ENCODE results near the gene OPN1SW.
A peak's percentile ranks its signal among the peaks of the same experiment; 100 is the strongest.

OPN1SW gene

DNA sequence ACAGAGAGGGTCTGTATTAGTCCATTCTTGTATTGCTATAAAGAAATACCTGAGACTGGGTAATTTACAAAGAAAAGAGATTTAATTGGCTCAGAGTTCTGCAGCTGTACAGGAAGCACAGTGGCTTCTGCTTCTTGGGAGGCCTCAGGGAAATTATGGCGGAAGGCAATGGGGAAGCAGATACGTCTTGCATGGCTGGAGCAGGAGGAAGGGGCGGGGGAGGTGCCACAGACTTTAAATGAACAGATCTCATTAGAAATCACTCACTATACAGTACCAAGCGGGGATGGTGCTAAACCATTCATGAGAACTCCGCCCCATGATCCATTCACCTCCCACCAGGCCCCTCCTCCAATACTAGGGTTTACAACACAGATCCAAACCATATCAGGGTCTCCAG lies 40.2 kb downstream of the OPN1SW start:
- Mint-ChIP-seq H3K4me1 (peaks cover 15% of the 10 kb centered on the region), H3K27ac (no peak overlapping the region), H3K27me3 (peaks cover 1% of the 10 kb centered on the region), H3K36me3 (no peaks in the 10 kb centered on the region), H3K9me3 (no peaks in the 10 kb centered on the region), H3K4me3 (no peak overlapping the region)

DNA sequence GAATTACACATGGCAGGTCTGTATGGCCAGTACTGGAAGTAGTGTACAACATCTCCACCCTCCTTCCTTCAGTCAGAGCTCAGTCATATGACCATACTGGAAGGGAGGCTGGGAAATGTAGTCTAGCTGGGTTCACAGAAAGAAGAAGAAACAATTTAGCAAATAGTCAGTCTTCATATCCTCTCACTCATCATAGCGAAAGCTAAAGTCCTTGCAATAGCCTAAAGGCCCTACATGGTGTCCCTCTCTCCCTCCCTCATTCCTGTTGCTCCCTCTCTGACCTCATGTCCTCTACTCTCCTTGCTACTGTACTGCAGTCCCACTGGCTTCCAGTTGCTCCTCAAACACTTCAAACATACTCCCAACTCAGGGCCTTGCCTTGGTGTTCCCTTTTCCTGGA lies 40.7 kb downstream of the OPN1SW start:
- H3K4me1 Mint-ChIP-seq: peaks cover 12% of the 10 kb centered on the region
- no peaks in the 10 kb centered on the region for H3K9me3 Mint-ChIP-seq
- no peaks in the 10 kb centered on the region for H3K36me3 Mint-ChIP-seq

DNA sequence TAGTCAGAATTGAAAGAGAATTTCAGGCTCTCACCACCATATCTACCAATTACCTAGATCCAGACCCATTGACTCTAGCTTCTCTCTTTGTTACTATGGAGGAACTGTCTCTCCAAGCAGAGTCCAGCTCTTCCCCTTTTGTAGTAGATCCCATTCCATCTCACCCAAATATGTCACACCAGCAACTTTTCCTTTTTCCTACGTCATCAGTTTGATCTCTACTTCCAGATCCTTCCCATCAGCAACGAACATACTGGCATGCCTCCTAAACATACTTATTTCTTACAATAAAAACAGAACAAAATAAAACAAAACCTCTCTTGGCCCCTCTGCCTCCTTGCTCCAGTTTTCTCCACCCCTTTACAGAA lies 42.3 kb downstream of the OPN1SW start:
- Mint-ChIP-seq H3K4me1 (peaks cover 6% of the 10 kb centered on the region), H3K36me3 (no peaks in the 10 kb centered on the region), H3K27ac (no peak overlapping the region), H3K4me3 (no peak overlapping the region), H3K27me3 (peaks cover 1% of the 10 kb centered on the region), H3K9me3 (no peaks in the 10 kb centered on the region)

More for the DNA sequence above, 40.7 kb downstream of the OPN1SW start:
- Mint-ChIP-seq H3K4me3 (no peak overlapping the region), H3K27me3 (peaks cover 1% of the 10 kb centered on the region), H3K27ac (no peak overlapping the region)

DNA sequence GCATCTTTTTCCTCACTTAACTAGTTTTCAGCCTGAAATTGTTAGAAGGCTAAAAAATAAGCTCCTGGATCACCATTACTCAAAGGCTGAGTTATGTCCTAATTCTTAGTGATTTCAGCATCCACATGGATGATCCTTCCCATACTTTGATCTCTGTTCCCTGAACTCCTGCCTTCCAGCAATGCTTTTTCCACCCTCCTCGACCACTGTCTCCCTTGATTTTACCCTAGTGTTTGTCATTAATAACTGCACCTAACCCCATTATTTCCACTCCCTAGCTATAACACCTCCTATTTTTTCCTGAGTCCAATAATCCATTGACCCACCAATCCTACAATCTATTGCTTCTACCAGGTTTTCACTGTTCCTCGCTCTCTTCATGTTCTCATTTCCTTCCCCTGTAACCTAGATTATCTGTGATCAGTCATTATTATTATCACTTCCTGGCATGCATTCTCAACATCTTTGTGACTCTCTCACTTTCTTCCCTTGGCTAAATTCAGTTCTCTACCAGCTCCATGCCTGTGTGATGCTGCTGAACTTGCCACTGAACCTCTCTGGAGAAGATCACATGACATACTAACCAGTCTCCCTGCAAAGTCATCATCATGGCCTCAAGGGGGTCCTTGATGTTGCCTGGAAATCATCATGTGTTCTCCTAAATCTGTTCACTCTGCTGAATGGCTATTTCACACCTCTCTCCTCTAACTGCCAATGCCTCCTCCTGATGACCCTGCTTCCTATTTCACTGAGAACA lies 42.9 kb downstream of the OPN1SW start:
- peaks cover under 1% of the 10 kb centered on the region for H3K4me1 Mint-ChIP-seq
- no peaks in the 10 kb centered on the region for H3K36me3 Mint-ChIP-seq
- H3K4me3 Mint-ChIP-seq: no peak overlapping the region
- no peaks in the 10 kb centered on the region for H3K9me3 Mint-ChIP-seq
- no peak overlapping the region for H3K27ac Mint-ChIP-seq
- H3K27me3 Mint-ChIP-seq: peaks cover 2% of the 10 kb centered on the region

DNA sequence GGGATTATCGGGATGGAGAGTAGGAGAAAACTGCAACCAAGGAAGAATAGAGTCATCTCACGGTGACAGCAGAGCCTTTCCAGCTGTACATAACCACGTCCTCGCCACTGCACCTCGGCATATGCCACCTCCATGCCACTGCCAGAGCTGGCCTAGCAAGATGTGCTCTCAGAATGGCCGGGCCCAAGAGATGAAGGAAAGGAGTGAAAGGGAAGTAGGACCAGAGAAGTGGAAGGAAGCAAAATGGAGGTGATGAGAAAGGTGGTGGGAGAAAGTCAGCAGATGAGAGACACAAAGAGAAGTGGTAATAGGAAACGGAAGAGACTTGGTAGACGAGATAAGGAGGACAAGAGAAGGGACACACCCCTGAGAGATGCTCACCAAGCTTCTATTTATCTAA lies 44.4 kb downstream of the OPN1SW start:
- Mint-ChIP-seq H3K27ac (peak overlapping the region; percentile 3), H3K4me3 (no peak overlapping the region), H3K36me3 (no peaks in the 10 kb centered on the region), H3K27me3 (peaks cover 3% of the 10 kb centered on the region), H3K9me3 (no peaks in the 10 kb centered on the region), H3K4me1 (no peaks in the 10 kb centered on the region)

DNA sequence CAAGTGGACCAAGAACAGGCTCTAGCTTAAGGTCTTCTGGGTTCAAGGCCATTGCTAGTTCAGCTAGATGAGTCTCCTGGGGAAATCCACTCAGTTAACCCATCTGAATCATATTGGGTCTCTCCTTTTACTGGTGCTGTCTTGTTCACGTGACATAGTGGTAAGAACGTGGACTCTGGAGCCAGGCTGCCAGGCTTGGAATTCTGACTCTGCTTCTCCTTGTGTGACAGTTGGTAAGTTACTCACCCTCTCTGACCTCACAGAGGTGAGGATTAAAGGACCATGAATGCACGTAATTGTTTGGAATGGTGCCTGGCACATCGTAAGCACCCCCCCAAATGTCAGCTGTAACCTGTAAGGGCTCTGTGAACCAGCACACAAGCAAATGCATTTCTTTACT lies 46.1 kb downstream of the OPN1SW start:
- Mint-ChIP-seq H3K4me1 (no peaks in the 10 kb centered on the region), H3K9me3 (no peaks in the 10 kb centered on the region), H3K36me3 (no peaks in the 10 kb centered on the region), H3K27me3 (peaks cover 4% of the 10 kb centered on the region), H3K27ac (no peak overlapping the region), H3K4me3 (no peak overlapping the region)

DNA sequence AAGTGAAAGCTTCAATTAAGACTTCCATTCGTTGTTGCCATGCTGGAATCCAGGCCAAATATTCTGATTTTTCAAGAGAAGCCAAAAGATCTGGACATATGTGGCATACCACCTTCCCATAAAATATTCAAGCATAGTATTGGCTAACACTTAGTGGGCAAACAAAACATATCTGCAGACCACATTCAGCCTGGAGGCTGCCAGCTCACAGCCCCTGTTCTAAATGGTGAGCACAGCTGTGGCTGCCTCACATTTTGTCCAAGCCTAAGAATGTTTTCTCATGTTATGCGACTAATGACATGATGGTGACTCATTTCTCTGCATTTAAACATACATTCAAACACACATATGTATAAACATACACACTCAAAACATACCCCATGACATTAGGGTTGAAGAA lies 47.0 kb downstream of the OPN1SW start:
- Mint-ChIP-seq H3K36me3 (no peaks in the 10 kb centered on the region), H3K27me3 (peaks cover 4% of the 10 kb centered on the region), H3K4me1 (no peaks in the 10 kb centered on the region), H3K9me3 (no peaks in the 10 kb centered on the region), H3K27ac (no peak overlapping the region), H3K4me3 (no peak overlapping the region)

DNA sequence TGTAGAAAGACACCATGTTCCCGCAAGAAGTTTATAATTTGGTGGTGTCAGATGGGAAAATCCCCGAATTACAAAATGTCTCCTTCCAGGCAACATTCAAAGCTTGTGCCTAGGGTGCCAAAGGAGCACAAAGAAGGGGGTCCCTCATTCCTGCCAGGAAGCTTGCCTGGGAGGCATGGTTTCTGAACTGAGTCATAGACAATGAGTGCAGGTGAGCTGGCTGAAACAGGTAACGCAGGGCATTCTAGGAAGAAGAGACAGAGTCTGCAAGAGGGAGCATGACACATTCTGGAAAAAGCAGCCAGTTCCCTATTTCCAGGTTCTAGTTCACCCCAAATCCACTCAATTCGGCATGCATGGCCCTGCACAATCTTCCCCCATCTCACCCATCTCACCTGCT lies 48.4 kb downstream of the OPN1SW start:
- no peaks in the 10 kb centered on the region for H3K4me1 Mint-ChIP-seq
- H3K4me3 Mint-ChIP-seq: no peak overlapping the region
- no peaks in the 10 kb centered on the region for H3K9me3 Mint-ChIP-seq
- H3K36me3 Mint-ChIP-seq: no peaks in the 10 kb centered on the region
- peaks cover 4% of the 10 kb centered on the region for H3K27me3 Mint-ChIP-seq
- H3K27ac Mint-ChIP-seq: no peak overlapping the region

DNA sequence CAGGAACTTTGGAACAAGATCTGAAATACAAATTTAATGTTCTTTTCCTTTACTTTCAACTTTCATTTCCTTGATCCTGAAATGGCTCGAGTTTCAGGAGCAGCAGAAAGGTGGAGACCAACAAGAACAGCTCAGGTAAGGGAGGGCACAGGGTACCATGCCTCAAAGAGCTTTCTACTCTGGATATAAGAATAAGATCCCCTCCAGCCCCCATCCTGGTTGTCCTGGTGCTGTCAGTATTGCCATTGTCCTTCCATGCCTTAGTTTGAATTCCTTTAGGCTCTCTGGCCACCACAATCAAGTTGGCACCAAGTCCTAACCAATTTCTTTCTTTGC lies 48.9 kb downstream of the OPN1SW start:
- Mint-ChIP-seq H3K9me3 (no peaks in the 10 kb centered on the region), H3K36me3 (no peaks in the 10 kb centered on the region), H3K27me3 (peaks cover 4% of the 10 kb centered on the region), H3K4me1 (no peaks in the 10 kb centered on the region), H3K4me3 (no peak overlapping the region), H3K27ac (no peak overlapping the region)

DNA sequence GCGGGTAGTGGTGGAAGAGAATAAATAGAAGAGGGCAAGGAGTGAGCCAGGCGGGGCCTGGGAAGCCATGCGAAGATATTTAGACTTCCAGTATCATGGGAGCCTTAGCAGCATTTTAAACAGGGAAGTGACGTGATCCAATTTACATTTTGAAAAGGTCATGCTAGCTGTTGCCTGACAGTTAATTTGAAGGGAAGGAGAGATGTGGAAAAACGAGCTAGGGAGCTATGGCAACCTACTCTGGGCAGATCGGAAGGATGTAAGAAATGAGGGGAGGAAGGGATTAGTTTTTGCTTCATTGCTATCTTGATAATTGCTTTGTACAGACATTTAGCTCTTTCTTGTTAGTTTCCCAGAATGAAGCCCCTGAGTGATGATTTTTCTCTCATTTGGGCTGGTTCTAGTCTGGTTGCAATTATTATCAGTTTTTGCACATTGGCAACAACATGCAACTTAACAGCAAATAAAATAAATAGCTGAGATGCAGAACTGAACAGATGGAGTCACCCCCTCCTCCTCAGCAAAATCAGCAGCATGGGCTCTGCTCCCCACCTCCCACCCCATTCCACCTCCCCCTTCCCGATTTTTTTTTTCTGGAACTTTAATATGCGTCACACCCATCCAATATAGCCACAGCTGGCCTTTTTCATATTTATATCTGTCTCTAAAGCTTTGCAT lies 49.4 kb downstream of the OPN1SW start:
- Mint-ChIP-seq H3K27me3 (peaks cover 4% of the 10 kb centered on the region), H3K4me1 (no peaks in the 10 kb centered on the region), H3K27ac (no peak overlapping the region), H3K4me3 (no peak overlapping the region), H3K36me3 (no peaks in the 10 kb centered on the region), H3K9me3 (no peaks in the 10 kb centered on the region)

DNA sequence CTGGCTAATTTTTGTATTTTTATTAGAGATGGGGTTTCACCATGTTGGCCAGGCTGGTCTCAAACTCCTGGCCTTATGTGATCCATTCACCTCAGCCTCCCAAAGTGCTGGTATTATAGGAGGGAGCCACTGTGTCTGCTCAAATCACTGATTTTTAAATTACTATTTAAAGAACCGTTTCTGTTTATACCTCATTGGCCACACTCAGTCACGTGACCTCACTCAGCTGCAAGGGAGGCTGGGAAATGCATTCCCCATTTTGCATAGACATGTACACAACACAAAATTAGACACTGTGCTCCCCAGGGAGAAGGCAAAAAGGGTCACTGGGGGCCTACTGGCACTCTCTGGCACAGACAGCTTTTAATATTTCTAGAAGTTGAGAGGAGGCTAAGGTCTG lies 50.1 kb downstream of the OPN1SW start:
- Mint-ChIP-seq H3K4me1 (no peaks in the 10 kb centered on the region), H3K4me3 (no peak overlapping the region), H3K27me3 (peaks cover 3% of the 10 kb centered on the region), H3K27ac (no peak overlapping the region), H3K36me3 (no peaks in the 10 kb centered on the region), H3K9me3 (no peaks in the 10 kb centered on the region)

DNA sequence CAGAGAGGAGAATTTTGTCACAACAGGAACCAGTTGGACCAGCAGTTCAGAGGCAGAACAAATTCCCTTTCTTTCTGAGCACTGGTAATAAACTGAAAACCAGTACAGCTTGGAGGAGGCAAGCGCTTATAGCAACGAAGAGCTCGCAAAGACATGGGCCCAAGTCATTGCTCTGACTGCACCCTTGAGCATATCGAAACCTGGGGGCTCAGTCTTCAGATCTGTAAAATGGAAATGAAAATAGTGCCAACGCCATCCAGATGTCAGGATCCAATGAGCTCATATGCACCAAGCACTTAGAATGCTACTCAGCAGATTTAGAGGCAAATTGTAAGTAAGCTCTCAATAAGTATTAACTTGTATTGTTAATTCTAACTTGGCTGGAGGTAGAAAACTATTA lies 50.9 kb downstream of the OPN1SW start:
- Mint-ChIP-seq H3K27me3 (peaks cover 3% of the 10 kb centered on the region), H3K36me3 (no peaks in the 10 kb centered on the region), H3K4me1 (no peaks in the 10 kb centered on the region), H3K27ac (no peak overlapping the region), H3K4me3 (no peak overlapping the region), H3K9me3 (no peaks in the 10 kb centered on the region)

All from activated naive CD4-positive, alpha-beta T cell treated with anti-CD3 and anti-CD28 coated beads, Interleukin-2, amount 50 U/mL, for 24 hours (primary cell).